Activated effector memory CD4-positive, alpha-beta T cell treated with Interleukin-2 at 50 U/mL for 16 hours (primary cell): ENCODE measurements around the gene GZMB.
"Not testable (repeated sequence)": the region's sequence is repeated elsewhere in the genome, so short reads cannot be mapped to it uniquely, and the experiment has no call there.

Experiments used
- DNase-seq: peaks from one replicate; pipeline ENCODE4 v3.0.0-alpha.2; 2020

The GZMB gene

GRCh38 chr14:24630872-24631477, 3.0 kb downstream of the GZMB start:
- no peak for DNase-seq

GRCh38 chr14:24630087-24630871, 3.7 kb downstream of the GZMB start:
- no peak for DNase-seq

GRCh38 chr14:24629521-24629920, 4.5 kb downstream of the GZMB start:
- no peak for DNase-seq

GRCh38 chr14:24613747-24614146, 20.2 kb downstream of the GZMB start:
- no peak for DNase-seq

GRCh38 chr14:24613241-24613640, 20.7 kb downstream of the GZMB start:
- DNase-seq: no peak

- DNase-seq: no peak
Observed at GRCh38 chr14:24612196-24612595, 21.8 kb downstream of the GZMB start.

GRCh38 chr14:24609655-24610344, 24.2 kb downstream of the GZMB start, which contains the start of gene GZMH:
TSS of gene GZMH (minus strand) at chr14:24609685. CDS start at chr14:24609613, 72 bp downstream.
- DNase-seq: no peak

GRCh38 chr14:24607635-24608514, 26.1 kb downstream of the GZMB start:
- no peak for DNase-seq

GRCh38 chr14:24607081-24607480, 26.9 kb downstream of the GZMB start:
- no peak for DNase-seq

- DNase-seq: no peak
Observed at GRCh38 chr14:24606297-24606696, 27.7 kb downstream of the GZMB start.

GRCh38 chr14:24605435-24606190, 28.4 kb downstream of the GZMB start:
- peak; percentile 52 for DNase-seq

- no peak for DNase-seq
Observed at GRCh38 chr14:24597403-24597802, 36.6 kb downstream of the GZMB start.

GRCh38 chr14:24595073-24595808, 38.7 kb downstream of the GZMB start:
- no peak for DNase-seq

GRCh38 chr14:24591004-24591403, 43.0 kb downstream of the GZMB start:
- not testable (repeated sequence) for DNase-seq

- not testable (repeated sequence) for DNase-seq
Observed at GRCh38 chr14:24584402-24584801, 49.6 kb downstream of the GZMB start.
